ENCODE measurements around the gene DENND11. TPM values are rescaled to one million over a fixed set of nuclear protein-coding genes. Genes with fewer than 3 reads are reported as not detected.
A peak's percentile ranks its signal among the peaks of the same experiment; 100 is the strongest.

DENND11 gene
- total RNA-seq, 1 donor from 2014 or later = 40.2 TPM

DNA sequence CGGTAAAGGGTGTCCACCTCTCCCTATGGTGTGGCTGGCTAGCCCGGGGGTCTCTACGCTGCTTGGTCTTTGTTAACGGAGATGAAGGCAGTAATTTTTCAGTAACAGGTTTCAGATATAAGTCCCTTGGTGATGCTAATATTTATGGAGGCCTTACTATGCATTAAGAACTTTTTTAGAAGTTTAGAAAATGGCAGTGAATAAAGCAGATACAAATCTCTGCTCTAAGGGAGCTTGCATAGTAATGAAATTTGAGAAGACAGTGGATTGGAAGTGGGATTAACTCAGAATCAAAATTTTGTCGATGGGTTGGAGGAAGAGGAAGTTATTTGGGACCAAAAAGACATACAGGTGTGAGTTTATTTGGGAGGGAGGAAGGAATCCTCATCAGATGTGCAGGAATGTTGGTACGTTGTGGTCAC lies 36.6 kb upstream of the DENND11 start:
- intact Hi-C loops (cut with DNase I) = no loop called here
- Histone ChIP-seq H3K36me3 (peaks cover 40% of the 10 kb centered on the region), H3K9me3 (no peaks in the 10 kb centered on the region), H3K4me1 (peaks cover 20% of the 10 kb centered on the region), H3K27ac (peak overlapping the region; percentile 90), H3K4me3 (peak overlapping the region; percentile 58), H3K27me3 (no peaks in the 10 kb centered on the region)
- no peak for ATAC-seq
- no peak for TF ChIP-seq CTCF (IDR thresholded peaks at IDR 0.05)
- DNase-seq = no peak

- DNase-seq = peak; percentile 93
- peak within 1 kb of the TSS; percentile 90 for H3K27ac ChIP-seq
- H3K4me1 ChIP-seq = peaks cover 20% of the 10 kb centered on the region
- H3K36me3 ChIP-seq = peaks cover 34% of the 10 kb centered on the region
- H3K9me3 ChIP-seq = no peaks in the 10 kb centered on the region
- no peaks in the 10 kb centered on the region for H3K27me3 ChIP-seq
- intact Hi-C loops (cut with DNase I) = no loop called here
- peak; percentile 97 for ATAC-seq
- TF ChIP-seq CTCF (IDR thresholded peaks at IDR 0.05) = peak; percentile 75
- H3K4me3 ChIP-seq = peak within 1 kb of the TSS; percentile 58
These were observed 36.0 kb upstream of the DENND11 start, which contains the start of gene SSBP1 for GRCh38 chr7:141737836-141738591. Gene SSBP1 (plus strand): TSS chr7:141738358. CDS start chr7:141739167, 809 bp downstream.

- H3K27ac ChIP-seq = peak overlapping the region; percentile 90
- no peak for DNase-seq
- H3K9me3 ChIP-seq = no peaks in the 10 kb centered on the region
- H3K36me3 ChIP-seq = peaks cover 26% of the 10 kb centered on the region
- intact Hi-C loops (cut with DNase I) = no loop called here
- no peaks in the 10 kb centered on the region for H3K27me3 ChIP-seq
- ATAC-seq = peak; percentile 25
- peaks cover 20% of the 10 kb centered on the region for H3K4me1 ChIP-seq
- no peak for TF ChIP-seq CTCF (IDR thresholded peaks at IDR 0.05)
- H3K4me3 ChIP-seq = peak overlapping the region; percentile 58
These were observed 35.3 kb upstream of the DENND11 start for GRCh38 chr7:141737118-141737835.

GRCh38 chr7:141731476-141732149 lies 29.6 kb upstream of the DENND11 start:
- H3K4me3 ChIP-seq = no peak overlapping the region
- H3K27ac ChIP-seq = no peak overlapping the region
- H3K27me3 ChIP-seq = no peaks in the 10 kb centered on the region
- H3K36me3 ChIP-seq = no peaks in the 10 kb centered on the region
- H3K9me3 ChIP-seq = no peaks in the 10 kb centered on the region
- DNase-seq (no peak), ATAC-seq (no peak)
- intact Hi-C loops (cut with DNase I) = no loop called here
- H3K4me1 ChIP-seq = no peaks in the 10 kb centered on the region
- no peak for TF ChIP-seq CTCF (IDR thresholded peaks at IDR 0.05)

DNA sequence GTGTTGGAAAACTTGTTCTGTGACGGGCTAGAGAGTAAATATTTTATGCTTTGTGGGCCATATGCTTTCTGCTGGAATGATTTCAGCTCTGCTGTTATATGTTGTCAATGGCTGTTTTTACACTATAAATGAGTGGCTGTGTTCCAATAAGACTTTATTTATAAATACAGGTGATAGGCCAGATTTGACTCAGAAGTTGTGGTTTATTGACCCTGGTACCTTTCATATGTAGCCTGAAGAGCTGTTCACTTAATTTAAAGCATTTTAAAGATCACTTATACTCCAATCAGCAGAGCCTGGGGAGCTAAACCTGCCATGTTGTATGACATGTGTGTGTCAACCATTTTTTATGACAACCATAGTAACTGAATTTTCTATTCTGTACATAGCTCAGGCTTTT lies 27.1 kb upstream of the DENND11 start:
- Histone ChIP-seq H3K27me3 (no peaks in the 10 kb centered on the region), H3K27ac (no peak overlapping the region), H3K4me1 (no peaks in the 10 kb centered on the region), H3K36me3 (no peaks in the 10 kb centered on the region), H3K9me3 (no peaks in the 10 kb centered on the region), H3K4me3 (no peak overlapping the region)
- DNase-seq (no peak), ATAC-seq (no peak)
- intact Hi-C loops (cut with DNase I) = no loop called here
- TF ChIP-seq CTCF (IDR thresholded peaks at IDR 0.05) = no peak
